ENCODE results near the gene BPIFB3.

Gene BPIFB3

DNA sequence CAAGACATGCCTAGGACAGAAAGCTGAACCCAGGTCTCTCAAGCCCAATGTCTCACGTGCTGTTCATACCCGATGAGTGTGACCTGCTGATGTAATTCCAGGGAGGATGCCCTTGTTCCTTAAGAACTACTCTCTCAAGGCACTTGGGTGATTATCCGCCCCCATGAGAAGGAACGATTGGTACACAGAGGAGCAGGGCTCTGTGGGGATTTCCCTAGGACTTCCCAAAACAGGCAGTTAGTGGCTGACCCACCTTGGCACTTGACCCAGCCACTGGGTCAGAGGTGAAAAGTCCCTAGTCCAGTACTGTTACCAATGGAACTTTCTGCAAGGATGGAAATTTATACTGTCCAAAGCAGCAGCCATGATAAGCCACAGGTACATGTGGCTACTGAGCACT lies 31.4 kb upstream of the BPIFB3 start:
- no peak for DNase-seq (ENCODE audit: low spot score)
- TF ChIP-seq, protein P1, sequence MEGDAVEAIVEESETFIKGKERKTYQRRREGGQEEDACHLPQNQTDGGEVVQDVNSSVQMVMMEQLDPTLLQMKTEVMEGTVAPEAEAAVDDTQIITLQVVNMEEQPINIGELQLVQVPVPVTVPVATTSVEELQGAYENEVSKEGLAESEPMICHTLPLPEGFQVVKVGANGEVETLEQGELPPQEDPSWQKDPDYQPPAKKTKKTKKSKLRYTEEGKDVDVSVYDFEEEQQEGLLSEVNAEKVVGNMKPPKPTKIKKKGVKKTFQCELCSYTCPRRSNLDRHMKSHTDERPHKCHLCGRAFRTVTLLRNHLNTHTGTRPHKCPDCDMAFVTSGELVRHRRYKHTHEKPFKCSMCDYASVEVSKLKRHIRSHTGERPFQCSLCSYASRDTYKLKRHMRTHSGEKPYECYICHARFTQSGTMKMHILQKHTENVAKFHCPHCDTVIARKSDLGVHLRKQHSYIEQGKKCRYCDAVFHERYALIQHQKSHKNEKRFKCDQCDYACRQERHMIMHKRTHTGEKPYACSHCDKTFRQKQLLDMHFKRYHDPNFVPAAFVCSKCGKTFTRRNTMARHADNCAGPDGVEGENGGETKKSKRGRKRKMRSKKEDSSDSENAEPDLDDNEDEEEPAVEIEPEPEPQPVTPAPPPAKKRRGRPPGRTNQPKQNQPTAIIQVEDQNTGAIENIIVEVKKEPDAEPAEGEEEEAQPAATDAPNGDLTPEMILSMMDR (IDR thresholded peaks at IDR 0.05; ENCODE audit: extremely low read depth, insufficient read depth, missing control alignments) = no peak
- in situ Hi-C loops (cut with MboI; ENCODE audit: low pct_unique_long_range_greater_than_20kb, low sequenced_read_pairs, unreplicated experiment) = no loop called here

DNA sequence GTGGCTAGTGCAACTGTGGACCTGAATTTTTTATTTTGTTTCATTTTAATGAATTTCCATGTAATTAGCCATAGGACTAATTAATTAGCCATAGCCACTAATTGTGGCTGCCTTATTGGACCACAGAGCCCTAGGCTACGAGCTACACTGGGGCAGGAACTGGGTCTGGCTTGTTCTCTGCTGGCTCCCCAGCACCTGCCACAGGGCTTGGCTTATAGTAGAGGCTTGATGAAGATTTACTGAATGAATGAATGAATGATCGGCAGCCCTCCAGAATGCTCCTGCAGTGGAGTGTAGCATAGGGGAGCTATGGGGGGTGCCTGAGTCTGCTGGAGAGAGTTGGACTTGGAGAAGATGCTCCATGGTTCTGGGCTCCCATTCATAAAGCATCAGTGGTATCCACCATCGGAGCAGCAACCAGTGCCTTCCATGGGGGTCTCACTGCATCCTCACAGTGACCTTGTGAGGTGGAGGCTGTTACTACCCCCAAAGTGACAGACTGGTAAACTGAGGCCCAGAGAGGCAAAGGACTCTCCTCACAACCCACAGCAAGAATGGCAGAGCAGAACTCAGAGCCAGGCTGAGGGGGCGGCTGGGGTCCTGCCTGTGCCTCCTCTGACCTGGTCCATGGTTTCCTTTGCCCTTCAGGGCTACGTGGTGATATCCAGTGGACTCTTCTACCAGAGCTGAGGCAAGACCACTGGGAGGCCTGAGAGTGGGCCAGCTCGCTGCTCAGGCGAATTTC lies 30.8 kb upstream of the BPIFB3 start:
- DNase-seq (ENCODE audit: low spot score) = no peak
- in situ Hi-C loops (cut with MboI; ENCODE audit: low pct_unique_long_range_greater_than_20kb, low sequenced_read_pairs, unreplicated experiment) = no loop called here
- TF ChIP-seq, protein P1 (IDR thresholded peaks at IDR 0.05; ENCODE audit: extremely low read depth, insufficient read depth, missing control alignments) = no peak

DNA sequence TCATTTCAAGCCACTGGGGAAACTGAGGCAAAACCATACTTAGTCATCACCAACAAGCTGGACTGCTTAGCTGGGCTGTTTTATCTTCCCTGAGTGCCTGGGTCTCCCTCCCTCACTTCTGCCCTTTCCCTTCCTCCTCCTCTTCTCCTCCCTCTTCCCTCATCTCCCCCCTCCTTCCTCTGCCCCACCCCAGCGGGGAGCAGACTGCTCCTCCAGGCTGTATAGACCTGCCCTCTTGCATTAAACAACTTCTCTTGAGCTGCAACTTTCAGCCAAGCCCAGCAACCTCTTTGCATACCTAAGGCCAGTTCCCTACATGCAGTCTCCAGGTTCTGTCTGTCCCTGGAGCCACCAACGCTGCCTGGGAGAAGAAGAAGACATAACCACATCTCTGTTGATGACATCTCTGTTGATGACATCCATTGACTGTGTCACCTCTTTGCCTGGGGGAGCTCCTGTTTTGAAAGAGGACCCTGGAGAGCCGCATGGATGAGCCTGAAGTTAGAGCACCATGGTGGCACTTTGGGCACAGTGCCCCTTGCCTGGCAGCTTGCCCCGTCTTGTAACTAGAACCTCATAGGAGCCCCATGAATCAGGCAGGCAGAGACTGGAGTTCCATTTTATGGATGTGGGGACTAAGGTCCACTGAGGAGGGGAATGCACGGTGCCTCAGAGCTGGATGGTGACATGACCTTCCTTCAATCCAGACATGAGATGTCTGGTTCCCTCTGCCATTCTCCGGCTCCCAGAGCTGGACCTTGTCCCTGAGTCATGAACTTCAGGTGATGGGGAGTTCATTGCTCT lies 30.1 kb upstream of the BPIFB3 start:
- DNase-seq (ENCODE audit: low spot score) = no peak
- TF ChIP-seq, protein P1 (IDR thresholded peaks at IDR 0.05; ENCODE audit: extremely low read depth, insufficient read depth, missing control alignments) = no peak
- in situ Hi-C loops (cut with MboI; ENCODE audit: low pct_unique_long_range_greater_than_20kb, low sequenced_read_pairs, unreplicated experiment) = no loop called here

DNA sequence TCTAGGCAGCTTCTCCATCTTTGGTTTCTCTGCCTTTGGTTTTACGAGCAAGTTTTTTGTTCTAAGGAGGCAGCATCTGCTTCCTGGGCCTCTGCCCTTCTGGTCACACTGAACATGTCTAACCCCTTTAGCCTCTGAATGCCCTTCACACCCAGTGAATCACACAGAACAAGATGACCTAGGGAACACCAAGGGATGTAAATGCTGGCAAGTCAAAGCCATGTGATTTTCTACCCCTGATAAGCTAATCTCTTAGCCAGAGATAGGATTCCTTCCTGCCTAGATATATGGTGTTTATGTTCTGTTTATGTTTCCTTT lies 29.5 kb upstream of the BPIFB3 start:
- TF ChIP-seq, protein P1 (IDR thresholded peaks at IDR 0.05; ENCODE audit: extremely low read depth, insufficient read depth, missing control alignments) = no peak
- in situ Hi-C loops (cut with MboI; ENCODE audit: low pct_unique_long_range_greater_than_20kb, low sequenced_read_pairs, unreplicated experiment) = no loop called here

DNA sequence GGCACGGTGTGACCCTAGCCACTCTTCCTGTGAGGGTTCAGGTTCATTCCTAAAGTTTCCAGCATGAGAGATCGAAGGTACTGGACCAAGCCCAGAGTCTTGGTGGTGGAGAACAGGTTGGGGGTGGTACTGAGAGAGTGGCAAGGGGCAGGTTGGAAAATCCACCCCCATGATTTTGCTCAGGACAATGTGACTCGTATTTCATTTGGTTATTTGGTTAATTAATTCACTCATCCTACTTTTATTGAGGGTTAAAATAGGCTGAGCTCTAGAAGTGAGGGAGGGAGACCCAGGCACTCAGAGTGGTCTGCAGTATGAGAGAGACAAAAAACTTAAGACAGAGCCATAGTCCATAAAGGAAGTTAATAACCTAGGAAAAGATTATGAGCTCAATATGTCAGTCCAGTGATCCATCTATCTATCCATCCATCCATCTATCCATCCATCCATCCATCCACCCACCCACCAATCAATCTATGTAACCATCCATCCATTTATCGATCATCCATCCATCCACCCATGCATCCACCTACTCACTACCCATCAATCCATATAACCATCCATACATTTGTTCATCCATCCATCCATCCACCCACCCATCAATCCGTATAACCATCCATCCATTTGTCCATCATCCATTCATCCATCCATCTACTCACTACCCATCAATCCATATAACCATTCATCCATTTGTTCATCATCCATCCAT lies 28.9 kb upstream of the BPIFB3 start:
- in situ Hi-C loops (cut with MboI; ENCODE audit: low pct_unique_long_range_greater_than_20kb, low sequenced_read_pairs, unreplicated experiment) = no loop called here
- TF ChIP-seq, protein P1 (IDR thresholded peaks at IDR 0.05; ENCODE audit: extremely low read depth, insufficient read depth, missing control alignments) = no peak
- DNase-seq (ENCODE audit: low spot score) = no peak

More for the DNA sequence above, 29.5 kb upstream of the BPIFB3 start:
- DNase-seq (ENCODE audit: low spot score) = no peak

DNA sequence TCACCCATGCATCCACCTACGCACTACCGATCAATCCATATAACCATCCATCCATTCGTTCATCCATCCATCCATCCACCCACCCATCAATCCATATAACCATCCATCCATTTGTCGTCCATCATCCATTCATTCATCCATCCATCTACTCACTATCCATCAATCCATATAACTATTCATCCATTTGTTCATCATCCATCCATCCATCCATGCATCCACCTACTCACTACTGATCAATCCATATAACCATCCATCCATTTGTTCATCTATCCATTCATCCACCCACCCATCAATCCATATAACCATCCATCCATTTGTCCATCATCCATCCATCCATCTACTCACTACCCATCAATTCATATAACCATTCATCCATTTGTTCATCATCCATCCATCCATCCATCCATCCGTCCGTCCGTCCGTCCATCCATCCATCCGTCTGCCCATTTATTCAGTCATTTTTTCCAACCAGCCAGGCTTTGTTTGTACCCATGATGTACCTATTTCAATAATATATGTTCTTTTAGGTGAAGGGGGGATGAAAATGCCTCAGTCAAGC lies 28.3 kb upstream of the BPIFB3 start:
- in situ Hi-C loops (cut with MboI; ENCODE audit: low pct_unique_long_range_greater_than_20kb, low sequenced_read_pairs, unreplicated experiment) = no loop called here
- no peak for DNase-seq (ENCODE audit: low spot score)
- TF ChIP-seq, protein P1 (IDR thresholded peaks at IDR 0.05; ENCODE audit: extremely low read depth, insufficient read depth, missing control alignments) = no peak

Measured in GM13977 (cell line).